ENCODE results near the gene VPS35L.

DNA sequence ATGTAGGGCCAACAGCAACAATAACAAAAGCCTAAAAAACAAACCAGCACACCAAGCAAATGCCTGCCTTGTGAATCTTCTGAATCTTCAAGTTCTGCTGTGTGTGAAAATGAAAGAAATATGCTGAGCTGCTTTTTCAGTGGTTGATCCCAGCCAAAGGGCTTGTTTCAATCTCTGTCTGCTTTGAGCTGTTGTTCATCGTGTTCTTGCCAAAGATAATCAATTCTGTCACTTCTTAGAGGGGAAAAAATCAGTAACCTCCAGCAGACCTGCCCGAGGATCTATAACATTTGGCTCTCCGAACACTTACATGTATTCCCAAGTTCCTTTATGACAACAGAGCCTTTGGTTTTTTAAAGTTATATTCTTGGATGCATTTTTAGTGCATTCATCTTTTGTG, 65.9 kb downstream of the VPS35L start:
- no peak for TF ChIP-seq CTCF (IDR thresholded peaks at IDR 0.05)
- no peak for TF ChIP-seq EZH2 (IDR thresholded peaks at IDR 0.05; ENCODE audit: borderline replicate concordance, insufficient read depth, low read depth, low read length, poor library complexity, severe bottlenecking)
